ENCODE results near the gene KIAA0513.

DNA sequence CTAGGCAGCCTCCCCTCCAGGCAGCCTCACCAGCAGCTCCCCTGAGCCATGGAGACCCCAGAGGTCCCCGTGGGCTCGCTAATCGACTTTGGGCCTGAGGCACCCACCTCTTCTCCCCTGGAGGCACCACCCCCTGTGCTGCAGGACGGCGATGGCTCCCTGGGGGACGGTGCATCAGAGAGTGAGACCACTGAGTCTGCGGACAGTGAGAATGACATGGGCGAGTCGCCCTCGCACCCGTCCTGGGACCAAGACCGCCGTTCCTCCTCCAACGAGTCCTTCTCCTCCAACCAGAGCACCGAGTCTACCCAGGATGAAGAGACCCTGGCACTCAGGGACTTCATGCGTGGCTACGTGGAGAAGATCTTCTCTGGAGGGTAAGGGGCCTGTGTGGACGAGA is 39.4 kb downstream of the KIAA0513 start:
- TF ChIP-seq, protein P1, sequence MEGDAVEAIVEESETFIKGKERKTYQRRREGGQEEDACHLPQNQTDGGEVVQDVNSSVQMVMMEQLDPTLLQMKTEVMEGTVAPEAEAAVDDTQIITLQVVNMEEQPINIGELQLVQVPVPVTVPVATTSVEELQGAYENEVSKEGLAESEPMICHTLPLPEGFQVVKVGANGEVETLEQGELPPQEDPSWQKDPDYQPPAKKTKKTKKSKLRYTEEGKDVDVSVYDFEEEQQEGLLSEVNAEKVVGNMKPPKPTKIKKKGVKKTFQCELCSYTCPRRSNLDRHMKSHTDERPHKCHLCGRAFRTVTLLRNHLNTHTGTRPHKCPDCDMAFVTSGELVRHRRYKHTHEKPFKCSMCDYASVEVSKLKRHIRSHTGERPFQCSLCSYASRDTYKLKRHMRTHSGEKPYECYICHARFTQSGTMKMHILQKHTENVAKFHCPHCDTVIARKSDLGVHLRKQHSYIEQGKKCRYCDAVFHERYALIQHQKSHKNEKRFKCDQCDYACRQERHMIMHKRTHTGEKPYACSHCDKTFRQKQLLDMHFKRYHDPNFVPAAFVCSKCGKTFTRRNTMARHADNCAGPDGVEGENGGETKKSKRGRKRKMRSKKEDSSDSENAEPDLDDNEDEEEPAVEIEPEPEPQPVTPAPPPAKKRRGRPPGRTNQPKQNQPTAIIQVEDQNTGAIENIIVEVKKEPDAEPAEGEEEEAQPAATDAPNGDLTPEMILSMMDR (IDR thresholded peaks at IDR 0.05): no peak
- TF ChIP-seq POLR2AphosphoS5 (IDR thresholded peaks at IDR 0.05) (no peak), POLR2A (IDR thresholded peaks at IDR 0.05) (no peak), EP300 (IDR thresholded peaks at IDR 0.05; ENCODE audit: low read depth) (no peak)
